Spleen (tissue), 7 donors: ENCODE data around the gene SLC25A40.

Source experiments
- CTCF ChIP-seq, 11 experiments: fragments of 200-600 bp in 7 of 11; fragments of 450-650 bp in 4 of 11; sonication (generic) in 4 of 11; IDR thresholded peaks in 8 of 11; conservative IDR thresholded peaks in 3 of 11; 1 replicate in 7 of 11; 2 replicates in 4 of 11; pipeline versions ENCODE4 v1.4.0 to v1.8.0; 2016 to 2021; ENCODE audit warnings: antibody characterized with exemption in 11 of 11, inconsistent platforms in 4 of 11, mild to moderate bottlenecking in 1 of 11
- POLR2A ChIP-seq, 3 donors: fragments of 450-650 bp; IDR thresholded peaks; one replicate each; pipeline ENCODE4 v1.5.1; 2017; ENCODE audit warnings: antibody characterized with exemption in 3 of 3, mild to moderate bottlenecking in 1 of 3
- POLR2AphosphoS5 ChIP-seq, 3 donors: sonication (generic); formaldehyde crosslinking; IDR thresholded peaks; one replicate each; pipeline ENCODE4 v1.5.1; 2017; ENCODE audit warnings: antibody characterized with exemption in 3 of 3
- donor health status: DM: no; HTN: no; CAD: no; lungs with moderate emphysema.
- donor health status: DM: no; HTN: no; CAD: no.
- donor health status: DM: no; HTN: no; CAD: no.

GRCh38 chr7:87877366-87878040, 1.3 kb upstream of the SLC25A40 start:
- TF ChIP-seq CTCF (IDR thresholded peaks at IDR 0.05 in 8 of 11, conservative IDR thresholded peaks at IDR 0.05 in 3 of 11), result no peak
- TF ChIP-seq POLR2AphosphoS5 (IDR thresholded peaks at IDR 0.05), result no peak
- no peak for TF ChIP-seq POLR2A (IDR thresholded peaks at IDR 0.05)
